Measurements from ENCODE around the gene CD84.

CD84 gene

GRCh38 chr1:160597051-160597450 is 17.8 kb upstream of the CD84 start:
- no peak overlapping the region for H3K9ac ChIP-seq (ENCODE audit: low read length)
- H3K4me1 ChIP-seq (ENCODE audit: control insufficient read depth, insufficient read depth, low read depth, low read length) = no peaks in the 10 kb centered on the region
- no peak overlapping the region for H2BK15ac ChIP-seq (ENCODE audit: low read depth, poor library complexity, severe bottlenecking)
- no peak overlapping the region for H2BK12ac ChIP-seq (ENCODE audit: low read length in 2 of 2)
- no peak overlapping the region for H4K91ac ChIP-seq (ENCODE audit: low read length)
- H2BK5ac ChIP-seq (ENCODE audit: low read depth, low read length, poor library complexity, severe bottlenecking) = no peak overlapping the region
- no peak overlapping the region for H4K8ac ChIP-seq (ENCODE audit: low read length)
- no peak overlapping the region for H3K14ac ChIP-seq (ENCODE audit: low read length in 2 of 2)
- H2AFZ ChIP-seq (ENCODE audit: low read depth, low read length) = no peak overlapping the region
- no peak for DNase-seq
- no peak overlapping the region for H2BK120ac ChIP-seq (ENCODE audit: low read depth, low read length)
- no peaks in the 10 kb centered on the region for H3K27me3 ChIP-seq (ENCODE audit: control insufficient read depth in 1 of 2, insufficient read depth in 1 of 2, low read length in 2 of 2)
- no peaks in the 10 kb centered on the region for H3K79me1 ChIP-seq (replicated peaks; ENCODE audit: low read length, poor library complexity, severe bottlenecking)
- no peak overlapping the region for H3K27ac ChIP-seq (ENCODE audit: low read length, poor library complexity, severe bottlenecking)
- H3K9me3 ChIP-seq (ENCODE audit: control insufficient read depth, low read length) = peaks cover 6% of the 10 kb centered on the region
- H3K4ac ChIP-seq (ENCODE audit: low read depth in 1 of 2, low read length in 2 of 2) = no peak overlapping the region
- H3K23ac ChIP-seq (ENCODE audit: low read length in 2 of 2) = no peak overlapping the region
- H2AK5ac ChIP-seq (ENCODE audit: low read length, severe bottlenecking) = no peak overlapping the region
- H3K18ac ChIP-seq (ENCODE audit: low read depth in 1 of 2, low read length in 2 of 2) = no peak overlapping the region
- H3K4me2 ChIP-seq (ENCODE audit: low read length, poor library complexity, severe bottlenecking) = no peak overlapping the region
- WGBS = 97% methylated on average over 1 of the region's 1 CpG
- H3K36me3 ChIP-seq (ENCODE audit: control insufficient read depth in 1 of 2, insufficient read depth in 2 of 2, low read depth in 1 of 2, low read length in 2 of 2) = no peaks in the 10 kb centered on the region
- H3K4me3 ChIP-seq (ENCODE audit: insufficient read depth in 1 of 2, low read depth in 1 of 2, low read length in 2 of 2) = no peak overlapping the region

- Histone ChIP-seq H3K4me2 (ENCODE audit: low read length, poor library complexity, severe bottlenecking) (no peak overlapping the region), H2BK120ac (ENCODE audit: low read depth, low read length) (no peak overlapping the region), H2BK15ac (ENCODE audit: low read depth, poor library complexity, severe bottlenecking) (no peak overlapping the region), H2AFZ (ENCODE audit: low read depth, low read length) (no peak overlapping the region), H3K18ac (ENCODE audit: low read depth in 1 of 2, low read length in 2 of 2) (no peak overlapping the region), H4K91ac (ENCODE audit: low read length) (no peak overlapping the region), H3K79me1 (replicated peaks; ENCODE audit: low read length, poor library complexity, severe bottlenecking) (no peaks in the 10 kb centered on the region), H3K4ac (ENCODE audit: low read depth in 1 of 2, low read length in 2 of 2) (no peak overlapping the region), H3K23ac (ENCODE audit: low read length in 2 of 2) (no peak overlapping the region), H4K8ac (ENCODE audit: low read length) (no peak overlapping the region), H3K4me3 (ENCODE audit: insufficient read depth in 1 of 2, low read depth in 1 of 2, low read length in 2 of 2) (no peak overlapping the region), H2BK5ac (ENCODE audit: low read depth, low read length, poor library complexity, severe bottlenecking) (no peak overlapping the region), H2AK5ac (ENCODE audit: low read length, severe bottlenecking) (no peak overlapping the region), H3K27ac (ENCODE audit: low read length, poor library complexity, severe bottlenecking) (no peak overlapping the region), H3K9me3 (ENCODE audit: control insufficient read depth, low read length) (no peaks in the 10 kb centered on the region), H3K36me3 (ENCODE audit: control insufficient read depth in 1 of 2, insufficient read depth in 2 of 2, low read depth in 1 of 2, low read length in 2 of 2) (no peaks in the 10 kb centered on the region), H2BK12ac (ENCODE audit: low read length in 2 of 2) (no peak overlapping the region), H3K9ac (ENCODE audit: low read length) (no peak overlapping the region), H3K4me1 (ENCODE audit: control insufficient read depth, insufficient read depth, low read depth, low read length) (no peaks in the 10 kb centered on the region), H3K27me3 (ENCODE audit: control insufficient read depth in 1 of 2, insufficient read depth in 1 of 2, low read length in 2 of 2) (no peaks in the 10 kb centered on the region), H3K14ac (ENCODE audit: low read length in 2 of 2) (no peak overlapping the region)
- 89% methylated on average over 1 of the region's 1 CpG for WGBS
- DNase-seq = no peak
Measured at GRCh38 chr1:160590488-160590887, 11.2 kb upstream of the CD84 start.

GRCh38 chr1:160588468-160588867 is 9.2 kb upstream of the CD84 start:
- no peak overlapping the region for H3K4me3 ChIP-seq (ENCODE audit: insufficient read depth in 1 of 2, low read depth in 1 of 2, low read length in 2 of 2)
- no peak overlapping the region for H3K4me2 ChIP-seq (ENCODE audit: low read length, poor library complexity, severe bottlenecking)
- no peak for DNase-seq
- no peak overlapping the region for H2BK5ac ChIP-seq (ENCODE audit: low read depth, low read length, poor library complexity, severe bottlenecking)
- no peak overlapping the region for H2AK5ac ChIP-seq (ENCODE audit: low read length, severe bottlenecking)
- no peaks in the 10 kb centered on the region for H3K4me1 ChIP-seq (ENCODE audit: control insufficient read depth, insufficient read depth, low read depth, low read length)
- no peak overlapping the region for H3K23ac ChIP-seq (ENCODE audit: low read length in 2 of 2)
- WGBS = 84% methylated on average over 6 of the region's 6 CpGs
- no peak overlapping the region for H2BK15ac ChIP-seq (ENCODE audit: low read depth, poor library complexity, severe bottlenecking)
- no peak overlapping the region for H4K91ac ChIP-seq (ENCODE audit: low read length)
- no peaks in the 10 kb centered on the region for H3K27me3 ChIP-seq (ENCODE audit: control insufficient read depth in 1 of 2, insufficient read depth in 1 of 2, low read length in 2 of 2)
- no peak overlapping the region for H4K8ac ChIP-seq (ENCODE audit: low read length)
- H3K4ac ChIP-seq (ENCODE audit: low read depth in 1 of 2, low read length in 2 of 2) = no peak overlapping the region
- no peak overlapping the region for H3K9ac ChIP-seq (ENCODE audit: low read length)
- H3K27ac ChIP-seq (ENCODE audit: low read length, poor library complexity, severe bottlenecking) = no peak overlapping the region
- no peak overlapping the region for H3K14ac ChIP-seq (ENCODE audit: low read length in 2 of 2)
- H3K36me3 ChIP-seq (ENCODE audit: control insufficient read depth in 1 of 2, insufficient read depth in 2 of 2, low read depth in 1 of 2, low read length in 2 of 2) = no peaks in the 10 kb centered on the region
- H3K9me3 ChIP-seq (ENCODE audit: control insufficient read depth, low read length) = no peaks in the 10 kb centered on the region
- no peaks in the 10 kb centered on the region for H3K79me1 ChIP-seq (replicated peaks; ENCODE audit: low read length, poor library complexity, severe bottlenecking)
- H3K18ac ChIP-seq (ENCODE audit: low read depth in 1 of 2, low read length in 2 of 2) = no peak overlapping the region
- H2BK12ac ChIP-seq (ENCODE audit: low read length in 2 of 2) = no peak overlapping the region
- H2BK120ac ChIP-seq (ENCODE audit: low read depth, low read length) = no peak overlapping the region
- no peak overlapping the region for H2AFZ ChIP-seq (ENCODE audit: low read depth, low read length)

- no peak overlapping the region for H3K4ac ChIP-seq (ENCODE audit: low read depth in 1 of 2, low read length in 2 of 2)
- no peaks in the 10 kb centered on the region for H3K79me1 ChIP-seq (replicated peaks; ENCODE audit: low read length, poor library complexity, severe bottlenecking)
- H4K91ac ChIP-seq (ENCODE audit: low read length) = no peak overlapping the region
- H3K27ac ChIP-seq (ENCODE audit: low read length, poor library complexity, severe bottlenecking) = no peak overlapping the region
- no peak overlapping the region for H2BK12ac ChIP-seq (ENCODE audit: low read length in 2 of 2)
- no peak overlapping the region for H3K14ac ChIP-seq (ENCODE audit: low read length in 2 of 2)
- no peaks in the 10 kb centered on the region for H3K4me1 ChIP-seq (ENCODE audit: control insufficient read depth, insufficient read depth, low read depth, low read length)
- no peak overlapping the region for H2AFZ ChIP-seq (ENCODE audit: low read depth, low read length)
- H3K36me3 ChIP-seq (ENCODE audit: control insufficient read depth in 1 of 2, insufficient read depth in 2 of 2, low read depth in 1 of 2, low read length in 2 of 2) = no peaks in the 10 kb centered on the region
- H3K4me2 ChIP-seq (ENCODE audit: low read length, poor library complexity, severe bottlenecking) = no peak overlapping the region
- no peak overlapping the region for H2BK5ac ChIP-seq (ENCODE audit: low read depth, low read length, poor library complexity, severe bottlenecking)
- WGBS = 88% methylated on average over 1 of the region's 1 CpG
- no peaks in the 10 kb centered on the region for H3K27me3 ChIP-seq (ENCODE audit: control insufficient read depth in 1 of 2, insufficient read depth in 1 of 2, low read length in 2 of 2)
- H3K23ac ChIP-seq (ENCODE audit: low read length in 2 of 2) = no peak overlapping the region
- no peak overlapping the region for H2BK120ac ChIP-seq (ENCODE audit: low read depth, low read length)
- H3K18ac ChIP-seq (ENCODE audit: low read depth in 1 of 2, low read length in 2 of 2) = no peak overlapping the region
- no peak overlapping the region for H4K8ac ChIP-seq (ENCODE audit: low read length)
- H2AK5ac ChIP-seq (ENCODE audit: low read length, severe bottlenecking) = no peak overlapping the region
- H3K9ac ChIP-seq (ENCODE audit: low read length) = no peak overlapping the region
- no peaks in the 10 kb centered on the region for H3K9me3 ChIP-seq (ENCODE audit: control insufficient read depth, low read length)
- no peak for DNase-seq
- no peak overlapping the region for H3K4me3 ChIP-seq (ENCODE audit: insufficient read depth in 1 of 2, low read depth in 1 of 2, low read length in 2 of 2)
- no peak overlapping the region for H2BK15ac ChIP-seq (ENCODE audit: low read depth, poor library complexity, severe bottlenecking)
Measured at GRCh38 chr1:160584784-160585183, 5.5 kb upstream of the CD84 start.
